MCF 10A (cell line): ENCODE data around the gene STKLD1. TPM values are rescaled to one million over a fixed set of nuclear protein-coding genes. Genes with fewer than 3 reads are reported as not detected.
"Not testable (repeated sequence)": the region's sequence is repeated elsewhere in the genome, so short reads cannot be mapped to it uniquely, and the experiment has no call there.

Experiments
- BruUV-seq: library from RNA; stranded (reverse); fragments of 400-500 nt; replicated peaks from 2 replicates; lab custom pipeline; 2021; lab: Mats Ljungman, UMichigan
- CTCF ChIA-PET: fragments of 300-600 bp; sonication (Branson Sonifier 250); formaldehyde crosslinking; extraction: SDS; loops from one replicate; lab custom pipeline; 2021; ENCODE audit warnings: antibody characterized with exemption, inconsistent platforms; lab: Yijun Ruan, JAX
- POLR2A ChIA-PET: fragments of 300-600, 350-650 bp; sonication (Branson Sonifier 250); formaldehyde crosslinking; extraction: SDS; loops from one replicate; lab custom pipeline; 2020; ENCODE audit warnings: antibody characterized with exemption, inconsistent platforms; lab: Yijun Ruan, JAX
- DNase-seq: peaks from one replicate; pipeline ENCODE4 v3.0.0-alpha.2; 2018; ENCODE audit not compliant: unreplicated experiment
- H3K27ac Mint-ChIP-seq: one replicate; pipeline ENCODE4 v1.8.0; 2022; ENCODE audit warnings: mild to moderate bottlenecking, low read depth, mixed read lengths; ENCODE audit not compliant: unreplicated experiment
- H3K27me3 Mint-ChIP-seq: one replicate; pipeline ENCODE4 v1.8.0; 2022; ENCODE audit warnings: mixed read lengths; ENCODE audit not compliant: insufficient read depth, unreplicated experiment
- H3K36me3 Mint-ChIP-seq: one replicate; pipeline ENCODE4 v1.8.0; 2022; ENCODE audit warnings: mild to moderate bottlenecking, moderate library complexity, mixed read lengths; ENCODE audit not compliant: insufficient read depth, unreplicated experiment
- H3K4me1 Mint-ChIP-seq: one replicate; pipeline ENCODE4 v1.8.0; 2022; ENCODE audit warnings: mixed read lengths; ENCODE audit not compliant: insufficient read depth, unreplicated experiment
- H3K4me3 Mint-ChIP-seq: one replicate; pipeline ENCODE4 v1.8.0; 2022; ENCODE audit warnings: mild to moderate bottlenecking, moderate library complexity, mixed read lengths; ENCODE audit not compliant: unreplicated experiment
- H3K9me3 Mint-ChIP-seq: one replicate; pipeline ENCODE4 v1.8.0; 2022; ENCODE audit warnings: mixed read lengths; ENCODE audit not compliant: unreplicated experiment
- intact Hi-C: fragments of 100-400 bp; cut with micrococcal nuclease; formaldehyde crosslinking; loops from 2 replicates; pipeline ENCODE4 v1.14.1; 2022
- total RNA-seq: library from RNA; stranded (reverse); gene quantifications from 2 replicates; pipeline ENCODE4 v1.2.3, GENCODE V29; 2022
- TF ChIP-seq, protein P1 (sequence below): fragments of 200-600 bp; IDR thresholded peaks from one replicate; pipeline ENCODE4 v1.8.0; 2022; ENCODE audit warnings: antibody characterized with exemption, mild to moderate bottlenecking; ENCODE audit not compliant: unreplicated experiment

Gene STKLD1
- total RNA-seq, 1 experiment from 2014 or later, result 1.3 TPM

DNA sequence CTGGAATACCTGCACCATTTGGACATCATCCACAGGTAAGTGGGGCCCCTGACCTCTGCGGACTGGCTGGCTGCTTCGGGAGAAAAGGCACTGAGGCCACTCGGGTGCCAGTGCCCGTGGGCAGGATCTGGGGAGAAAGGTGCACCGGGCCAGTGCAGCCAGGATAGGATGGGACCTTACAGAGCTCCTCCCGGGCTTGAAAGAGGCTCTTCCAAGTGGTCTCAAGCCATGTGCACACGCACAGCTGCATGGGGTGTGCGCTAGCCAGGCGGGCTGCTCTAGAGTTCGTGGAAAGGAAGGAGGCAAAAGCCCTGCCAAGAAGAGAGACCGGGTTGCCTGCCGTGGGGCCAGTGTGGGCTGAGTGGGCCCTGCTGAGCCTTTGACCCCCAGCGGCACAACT, 13.4 kb downstream of the STKLD1 start:
- no peaks in the 10 kb centered on the region for H3K4me1 Mint-ChIP-seq
- no peak for DNase-seq
- CTCF ChIA-PET, result interaction anchor here (0.9 to 1.3 kb wide), 3 partner anchors 15 to 204 kb away, joined by 3 read pairs; no protein-coding TSS in a partner anchor
- TF ChIP-seq, protein P1, sequence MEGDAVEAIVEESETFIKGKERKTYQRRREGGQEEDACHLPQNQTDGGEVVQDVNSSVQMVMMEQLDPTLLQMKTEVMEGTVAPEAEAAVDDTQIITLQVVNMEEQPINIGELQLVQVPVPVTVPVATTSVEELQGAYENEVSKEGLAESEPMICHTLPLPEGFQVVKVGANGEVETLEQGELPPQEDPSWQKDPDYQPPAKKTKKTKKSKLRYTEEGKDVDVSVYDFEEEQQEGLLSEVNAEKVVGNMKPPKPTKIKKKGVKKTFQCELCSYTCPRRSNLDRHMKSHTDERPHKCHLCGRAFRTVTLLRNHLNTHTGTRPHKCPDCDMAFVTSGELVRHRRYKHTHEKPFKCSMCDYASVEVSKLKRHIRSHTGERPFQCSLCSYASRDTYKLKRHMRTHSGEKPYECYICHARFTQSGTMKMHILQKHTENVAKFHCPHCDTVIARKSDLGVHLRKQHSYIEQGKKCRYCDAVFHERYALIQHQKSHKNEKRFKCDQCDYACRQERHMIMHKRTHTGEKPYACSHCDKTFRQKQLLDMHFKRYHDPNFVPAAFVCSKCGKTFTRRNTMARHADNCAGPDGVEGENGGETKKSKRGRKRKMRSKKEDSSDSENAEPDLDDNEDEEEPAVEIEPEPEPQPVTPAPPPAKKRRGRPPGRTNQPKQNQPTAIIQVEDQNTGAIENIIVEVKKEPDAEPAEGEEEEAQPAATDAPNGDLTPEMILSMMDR, result no peak
- no peak overlapping the region for H3K4me3 Mint-ChIP-seq
- H3K27ac Mint-ChIP-seq, result no peak overlapping the region
- POLR2A ChIA-PET, result no interaction called here
- H3K9me3 Mint-ChIP-seq, result no peaks in the 10 kb centered on the region
- peaks cover 3% of the 10 kb centered on the region for H3K27me3 Mint-ChIP-seq
- no TSS peak for BruUV-seq
- intact Hi-C loops, result no loop called here
- H3K36me3 Mint-ChIP-seq, result no peaks in the 10 kb centered on the region

DNA sequence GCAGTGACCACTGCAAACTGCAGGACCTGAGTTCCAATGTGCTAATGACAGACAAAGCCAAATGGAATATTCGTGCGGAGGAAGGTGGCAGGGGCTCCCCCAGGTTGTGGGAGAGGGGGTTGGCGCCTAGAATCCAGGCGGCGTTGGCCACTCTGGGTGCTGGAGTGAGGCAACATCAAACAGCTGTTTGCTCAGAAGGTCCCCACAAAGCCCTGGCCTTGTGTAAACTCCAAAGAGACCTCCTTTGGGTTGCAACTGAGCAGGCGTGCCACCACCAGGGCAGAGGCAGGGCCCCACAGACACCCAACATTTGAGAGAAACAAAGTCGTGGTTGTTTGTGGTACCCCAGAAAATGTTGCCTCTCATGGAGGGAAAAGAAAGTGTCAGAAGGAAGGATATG, 14.5 kb downstream of the STKLD1 start:
- H3K4me3 Mint-ChIP-seq, result no peak overlapping the region
- intact Hi-C loops, result no loop called here
- TF ChIP-seq, protein P1, result no peak
- peaks cover 15% of the 10 kb centered on the region for H3K27me3 Mint-ChIP-seq
- BruUV-seq, result no TSS peak
- DNase-seq, result no peak
- CTCF ChIA-PET, result interaction anchor here (0.6 kb wide), 1 partner anchor 363 kb away, joined by 3 read pairs; no protein-coding TSS in a partner anchor
- no peak overlapping the region for H3K27ac Mint-ChIP-seq
- POLR2A ChIA-PET, result no interaction called here
- H3K36me3 Mint-ChIP-seq, result no peaks in the 10 kb centered on the region
- no peaks in the 10 kb centered on the region for H3K9me3 Mint-ChIP-seq
- no peaks in the 10 kb centered on the region for H3K4me1 Mint-ChIP-seq

DNA sequence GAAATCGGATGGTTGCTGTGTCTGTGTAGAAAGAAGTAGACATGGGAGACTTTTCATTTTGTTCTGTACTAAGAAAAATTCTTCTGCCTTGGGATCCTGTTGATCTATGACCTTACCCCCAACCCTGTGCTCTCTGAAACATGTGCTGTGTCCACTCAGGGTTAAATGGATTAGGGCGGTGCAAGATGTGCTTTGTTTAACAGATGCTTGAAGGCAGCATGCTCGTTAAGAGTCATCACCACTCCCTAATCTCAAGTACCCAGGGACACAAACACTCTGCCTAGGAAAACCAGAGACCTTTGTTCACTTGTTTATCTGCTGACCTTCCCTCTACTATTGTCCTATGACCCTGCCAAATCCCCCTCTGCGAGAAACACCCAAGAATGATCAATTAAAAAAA, 15.3 kb downstream of the STKLD1 start:
- H3K4me1 Mint-ChIP-seq, H3K4me3 Mint-ChIP-seq, POLR2A ChIA-PET, CTCF ChIA-PET, H3K36me3 Mint-ChIP-seq, intact Hi-C loops, H3K27ac Mint-ChIP-seq, DNase-seq, BruUV-seq, H3K9me3 Mint-ChIP-seq: not testable (repeated sequence)
- peaks cover 22% of the 10 kb centered on the region for H3K27me3 Mint-ChIP-seq

DNA sequence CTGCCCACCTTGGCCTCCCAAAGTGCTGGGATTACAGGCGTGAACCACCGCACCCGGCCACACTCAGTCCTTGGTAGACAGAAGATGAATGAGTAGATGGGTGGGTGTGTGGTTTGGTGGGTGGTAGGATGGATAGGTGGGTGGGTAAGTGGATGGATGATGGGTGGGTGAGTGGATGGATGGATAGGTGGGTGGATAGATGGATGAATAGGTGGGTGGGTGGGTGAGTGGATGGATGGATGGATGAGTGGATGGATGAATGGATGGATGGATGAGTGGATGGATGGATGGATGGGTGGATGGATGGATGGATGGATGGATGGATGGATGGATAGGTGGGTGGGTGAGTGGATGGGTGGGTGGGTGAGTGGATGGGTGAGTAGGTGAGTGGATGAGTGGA, 16.1 kb downstream of the STKLD1 start:
- H3K36me3 Mint-ChIP-seq, BruUV-seq, H3K27ac Mint-ChIP-seq, H3K9me3 Mint-ChIP-seq, H3K4me1 Mint-ChIP-seq, H3K4me3 Mint-ChIP-seq, CTCF ChIA-PET, DNase-seq, POLR2A ChIA-PET, intact Hi-C loops: not testable (repeated sequence)
- H3K27me3 Mint-ChIP-seq, result peaks cover 30% of the 10 kb centered on the region

DNA sequence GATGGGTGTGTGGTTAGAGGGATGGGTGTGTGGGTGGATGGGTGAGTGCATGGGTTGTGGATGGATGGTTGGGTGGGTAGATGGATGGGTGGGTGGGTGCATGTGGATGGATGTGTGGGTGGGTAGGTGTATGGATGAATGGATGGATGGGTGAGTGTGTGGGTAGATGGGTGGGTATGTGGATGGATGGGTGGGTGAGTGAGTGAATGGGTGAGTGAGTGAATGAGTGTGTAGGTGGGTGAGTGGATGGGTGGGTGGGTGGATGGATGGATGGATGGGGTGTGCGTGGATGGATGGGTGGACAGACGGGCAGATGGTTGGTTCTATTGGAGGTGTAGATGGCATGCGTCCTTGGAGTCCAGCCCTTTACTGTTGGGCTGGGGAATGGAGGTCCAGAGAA, 17.2 kb downstream of the STKLD1 start:
- H3K27me3 Mint-ChIP-seq, result peaks cover 36% of the 10 kb centered on the region
- TF ChIP-seq, protein P1, result no peak
- ChIA-PET CTCF (no interaction called here), POLR2A (no interaction called here)
- H3K4me1 Mint-ChIP-seq, result no peaks in the 10 kb centered on the region
- H3K36me3 Mint-ChIP-seq, result no peaks in the 10 kb centered on the region
- no peak overlapping the region for H3K27ac Mint-ChIP-seq
- no TSS peak for BruUV-seq
- DNase-seq, result no peak
- H3K9me3 Mint-ChIP-seq, result no peaks in the 10 kb centered on the region
- no peak overlapping the region for H3K4me3 Mint-ChIP-seq
- intact Hi-C loops, result no loop called here
